ENCODE measurements around the gene SMG1. TPM values are rescaled to one million over a fixed set of nuclear protein-coding genes. Genes with fewer than 3 reads are reported as not detected.

Gene SMG1
- polyA plus RNA-seq, 1 experiment, result 20.5 TPM

GRCh38 chr16:18853694-18854093 is 72.5 kb downstream of the SMG1 start:
- CTCF ChIA-PET, result interaction anchor here (1.0 kb wide), 1 partner anchor 13 kb away, joined by 3 read pairs; no protein-coding TSS in a partner anchor
- Histone ChIP-seq H3K36me3 (ENCODE audit: control insufficient read depth, insufficient read depth, low read length) (peaks cover 16% of the 10 kb centered on the region), H3K27me3 (ENCODE audit: control insufficient read depth, insufficient read depth, low read length) (no peaks in the 10 kb centered on the region), H3K4me3 (ENCODE audit: low read depth, low read length) (no peak overlapping the region)
- no peak for DNase-seq (ENCODE audit: low read depth)
- TF ChIP-seq, protein P1, sequence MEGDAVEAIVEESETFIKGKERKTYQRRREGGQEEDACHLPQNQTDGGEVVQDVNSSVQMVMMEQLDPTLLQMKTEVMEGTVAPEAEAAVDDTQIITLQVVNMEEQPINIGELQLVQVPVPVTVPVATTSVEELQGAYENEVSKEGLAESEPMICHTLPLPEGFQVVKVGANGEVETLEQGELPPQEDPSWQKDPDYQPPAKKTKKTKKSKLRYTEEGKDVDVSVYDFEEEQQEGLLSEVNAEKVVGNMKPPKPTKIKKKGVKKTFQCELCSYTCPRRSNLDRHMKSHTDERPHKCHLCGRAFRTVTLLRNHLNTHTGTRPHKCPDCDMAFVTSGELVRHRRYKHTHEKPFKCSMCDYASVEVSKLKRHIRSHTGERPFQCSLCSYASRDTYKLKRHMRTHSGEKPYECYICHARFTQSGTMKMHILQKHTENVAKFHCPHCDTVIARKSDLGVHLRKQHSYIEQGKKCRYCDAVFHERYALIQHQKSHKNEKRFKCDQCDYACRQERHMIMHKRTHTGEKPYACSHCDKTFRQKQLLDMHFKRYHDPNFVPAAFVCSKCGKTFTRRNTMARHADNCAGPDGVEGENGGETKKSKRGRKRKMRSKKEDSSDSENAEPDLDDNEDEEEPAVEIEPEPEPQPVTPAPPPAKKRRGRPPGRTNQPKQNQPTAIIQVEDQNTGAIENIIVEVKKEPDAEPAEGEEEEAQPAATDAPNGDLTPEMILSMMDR (IDR thresholded peaks at IDR 0.05; ENCODE audit: insufficient read depth, low read depth, low read length), result no peak
- POLR2A ChIA-PET, result no interaction called here

DNA sequence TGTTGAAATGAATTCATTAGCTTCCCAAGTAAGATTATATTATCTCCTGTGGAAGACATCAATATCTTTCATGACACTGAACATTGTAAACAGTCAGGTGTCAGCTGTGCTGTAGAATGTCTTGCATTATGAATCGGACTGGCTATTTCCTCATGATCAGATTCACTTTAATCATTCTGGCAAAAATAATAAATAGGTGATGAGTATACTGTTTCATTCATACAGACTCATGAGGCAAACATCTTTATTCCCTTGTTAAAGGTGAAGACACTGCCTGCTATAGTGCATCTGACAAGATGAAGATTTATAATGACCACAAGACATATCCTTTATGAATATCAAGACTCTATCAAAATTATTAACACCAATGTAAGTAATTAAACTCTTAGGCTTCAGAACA is 73.6 kb downstream of the SMG1 start:
- no peak for DNase-seq (ENCODE audit: low read depth)
- H3K36me3 ChIP-seq (ENCODE audit: control insufficient read depth, insufficient read depth, low read length), result peaks cover 16% of the 10 kb centered on the region
- TF ChIP-seq, protein P1 (IDR thresholded peaks at IDR 0.05; ENCODE audit: insufficient read depth, low read depth, low read length), result no peak
- no peak overlapping the region for H3K4me3 ChIP-seq (ENCODE audit: low read depth, low read length)
- POLR2A ChIA-PET, result no interaction called here
- H3K27me3 ChIP-seq (ENCODE audit: control insufficient read depth, insufficient read depth, low read length), result no peaks in the 10 kb centered on the region
- CTCF ChIA-PET, result no interaction called here

GRCh38 chr16:18846416-18846815 is 79.8 kb downstream of the SMG1 start:
- CTCF ChIA-PET, result interaction anchor here (0.6 to 1.0 kb wide), 2 partner anchors 9 to 1026 kb away, joined by 3 to 5 read pairs; no protein-coding TSS in a partner anchor
- no peak overlapping the region for H3K4me3 ChIP-seq (ENCODE audit: low read depth, low read length)
- TF ChIP-seq, protein P1 (IDR thresholded peaks at IDR 0.05; ENCODE audit: insufficient read depth, low read depth, low read length), result no peak
- POLR2A ChIA-PET, result no interaction called here
- no peak for DNase-seq (ENCODE audit: low read depth)
- peaks cover 19% of the 10 kb centered on the region for H3K36me3 ChIP-seq (ENCODE audit: control insufficient read depth, insufficient read depth, low read length)
- H3K27me3 ChIP-seq (ENCODE audit: control insufficient read depth, insufficient read depth, low read length), result no peaks in the 10 kb centered on the region

GRCh38 chr16:18842565-18842964 is 83.6 kb downstream of the SMG1 start:
- no peak overlapping the region for H3K4me3 ChIP-seq (ENCODE audit: low read depth, low read length)
- no peak for DNase-seq (ENCODE audit: low read depth)
- POLR2A ChIA-PET, result no interaction called here
- H3K27me3 ChIP-seq (ENCODE audit: control insufficient read depth, insufficient read depth, low read length), result no peaks in the 10 kb centered on the region
- CTCF ChIA-PET, result interaction anchor here (1.1 kb wide), 1 partner anchor 41 kb away, joined by 4 read pairs; the partner anchor contains the start of gene ARL6IP1
- H3K36me3 ChIP-seq (ENCODE audit: control insufficient read depth, insufficient read depth, low read length), result peaks cover 16% of the 10 kb centered on the region
- TF ChIP-seq, protein P1 (IDR thresholded peaks at IDR 0.05; ENCODE audit: insufficient read depth, low read depth, low read length), result no peak

GRCh38 chr16:18841833-18842525 is 84.2 kb downstream of the SMG1 start:
- TF ChIP-seq, protein P1 (IDR thresholded peaks at IDR 0.05; ENCODE audit: insufficient read depth, low read depth, low read length), result no peak
- Histone ChIP-seq H3K27me3 (ENCODE audit: control insufficient read depth, insufficient read depth, low read length) (no peaks in the 10 kb centered on the region), H3K36me3 (ENCODE audit: control insufficient read depth, insufficient read depth, low read length) (peaks cover 16% of the 10 kb centered on the region), H3K4me3 (ENCODE audit: low read depth, low read length) (no peak overlapping the region)
- ChIA-PET CTCF (interaction anchor here (0.9 kb wide), 1 partner anchor 141 kb away, joined by 3 read pairs; no protein-coding TSS in a partner anchor), POLR2A (no interaction called here)
- no peak for DNase-seq (ENCODE audit: low read depth)
